Hepatocyte (in vitro differentiated cells): ENCODE results near the gene MBD3L4. TPM values are rescaled to one million over a fixed set of nuclear protein-coding genes. Genes with fewer than 3 reads are reported as not detected.

Source experiments
- DNase-seq: peaks from one replicate; pipeline ENCODE4 v3.0.0-alpha.2; 2016; ENCODE audit warnings: low spot score
- H2AFZ ChIP-seq: fragments of 200-600 bp; sonication (generic); 2 replicates; pipeline ENCODE4 v1.6.0; 2016; ENCODE audit warnings: antibody characterized with exemption, mild to moderate bottlenecking
- H3K27ac ChIP-seq: fragments of 200-600 bp; sonication (generic); 2 replicates; pipeline ENCODE4 v1.5.1; 2016; ENCODE audit warnings: mild to moderate bottlenecking
- H3K27me3 ChIP-seq: fragments of 200-600 bp; sonication (generic); 2 replicates; pipeline ENCODE4 v1.6.1; 2016
- H3K36me3 ChIP-seq: fragments of 200-600 bp; sonication (generic); replicated peaks from 2 replicates; pipeline ENCODE4 v1.5.1; 2016; ENCODE audit warnings: low read depth; ENCODE audit not compliant: insufficient read depth
- H3K4me1 ChIP-seq: fragments of 200-600 bp; sonication (generic); 2 replicates; pipeline ENCODE4 v1.5.1; 2016; ENCODE audit warnings: mild to moderate bottlenecking, moderate library complexity; ENCODE audit not compliant: insufficient read depth
- H3K4me2 ChIP-seq: fragments of 200-600 bp; sonication (generic); 2 replicates; pipeline ENCODE4 v1.6.0; 2016
- H3K4me3 ChIP-seq: fragments of 200-600 bp; sonication (generic); 2 replicates; pipeline ENCODE4 v1.5.1; 2016; ENCODE audit warnings: mild to moderate bottlenecking
- H3K79me2 ChIP-seq: fragments of 200-600 bp; sonication (generic); 2 replicates; pipeline ENCODE4 v1.6.0; 2017; ENCODE audit warnings: mild to moderate bottlenecking
- H3K9me2 ChIP-seq: fragments of 200-600 bp; sonication (generic); replicated peaks from 2 replicates; pipeline ENCODE4 v1.6.0; 2017; ENCODE audit warnings: mild to moderate bottlenecking; ENCODE audit not compliant: insufficient read depth
- H3K9me3 ChIP-seq: fragments of 200-600 bp; sonication (generic); 2 replicates; pipeline ENCODE4 v1.5.1; 2016; ENCODE audit warnings: low read depth, mild to moderate bottlenecking
- H4K20me1 ChIP-seq: fragments of 200-600 bp; sonication (generic); 2 replicates; pipeline ENCODE4 v1.6.0; 2016; ENCODE audit warnings: mild to moderate bottlenecking; ENCODE audit not compliant: insufficient read depth, poor library complexity, severe bottlenecking
- EZH2 ChIP-seq: fragments of 200-600 bp; sonication (generic); IDR thresholded peaks from 2 replicates; pipeline ENCODE4 v1.6.1; 2016; ENCODE audit warnings: antibody characterized with exemption, mild to moderate bottlenecking, borderline replicate concordance
- EZH2phosphoT487 ChIP-seq: fragments of 200-600 bp; sonication (generic); IDR thresholded peaks from one replicate; pipeline ENCODE4 v1.6.1; 2018; ENCODE audit warnings: antibody characterized with exemption, mild to moderate bottlenecking, low read depth, moderate library complexity; ENCODE audit not compliant: unreplicated experiment, severe bottlenecking
- WGBS: methylation state at CpG from one replicate; pipeline ENCODE4 v1.1.6; 2016; ENCODE audit warnings: low lambda C conversion rate; ENCODE audit errors: missing lambda C conversion rate; 5-methylcytosine and 5-hydroxymethylcytosine counted together
- polyA plus RNA-seq: library from polyadenylated mRNA; unstranded; fragments of >200 nt; fragmentation: Nextera tagmentation; extraction: Ambion mirVana; gene quantifications from 2 replicates; pipeline ENCODE4 v1.2.1, GENCODE V29; 2016
- total RNA-seq: library from RNA; depleted of rRNA; stranded (reverse); fragments of >200 nt; gene quantifications from 2 replicates; pipeline ENCODE4 v1.2.3, GENCODE V29; 2014
- TF ChIP-seq, protein P1 (sequence below): fragments of 200-600 bp; sonication (generic); IDR thresholded peaks from 2 replicates; pipeline ENCODE4 v1.5.1; 2016; ENCODE audit warnings: antibody characterized with exemption, mild to moderate bottlenecking; ENCODE audit not compliant: poor library complexity

The MBD3L4 gene
- total and polyA plus RNA-seq, 2 experiments from 2014 or later = not detected

DNA sequence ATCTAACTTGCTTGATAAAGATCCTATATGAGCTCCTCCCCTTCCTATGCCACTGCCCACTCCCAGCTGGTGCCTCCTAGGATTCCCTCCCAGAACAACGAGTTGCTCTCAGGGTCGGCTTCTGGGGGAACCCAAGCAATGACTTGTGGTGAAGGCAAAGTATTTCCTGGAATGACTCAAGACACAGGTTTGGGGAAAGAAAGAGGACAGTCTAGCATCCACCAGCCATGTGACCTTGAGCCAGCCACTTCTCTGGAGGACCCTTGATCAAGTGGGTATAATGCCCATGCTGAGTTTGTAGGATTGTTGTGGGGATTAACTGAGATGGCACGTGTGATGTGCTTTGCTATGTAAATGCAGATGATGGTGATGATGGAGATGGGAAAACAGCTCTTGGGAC lies 51.7 kb downstream of the MBD3L4 start:
- Histone ChIP-seq H4K20me1 (no peaks in the 10 kb centered on the region), H3K4me3 (no peak overlapping the region), H3K9me3 (no peaks in the 10 kb centered on the region), H3K9me2 (no peaks in the 10 kb centered on the region), H3K79me2 (no peaks in the 10 kb centered on the region), H3K27ac (no peak overlapping the region), H3K36me3 (no peaks in the 10 kb centered on the region), H3K4me2 (no peak overlapping the region), H3K27me3 (no peaks in the 10 kb centered on the region), H3K4me1 (no peaks in the 10 kb centered on the region), H2AFZ (no peak overlapping the region)
- WGBS = 56% methylated on average over 3 of the region's 3 CpGs
- DNase-seq = no peak
- no peak for TF ChIP-seq EZH2
- TF ChIP-seq, protein P1, sequence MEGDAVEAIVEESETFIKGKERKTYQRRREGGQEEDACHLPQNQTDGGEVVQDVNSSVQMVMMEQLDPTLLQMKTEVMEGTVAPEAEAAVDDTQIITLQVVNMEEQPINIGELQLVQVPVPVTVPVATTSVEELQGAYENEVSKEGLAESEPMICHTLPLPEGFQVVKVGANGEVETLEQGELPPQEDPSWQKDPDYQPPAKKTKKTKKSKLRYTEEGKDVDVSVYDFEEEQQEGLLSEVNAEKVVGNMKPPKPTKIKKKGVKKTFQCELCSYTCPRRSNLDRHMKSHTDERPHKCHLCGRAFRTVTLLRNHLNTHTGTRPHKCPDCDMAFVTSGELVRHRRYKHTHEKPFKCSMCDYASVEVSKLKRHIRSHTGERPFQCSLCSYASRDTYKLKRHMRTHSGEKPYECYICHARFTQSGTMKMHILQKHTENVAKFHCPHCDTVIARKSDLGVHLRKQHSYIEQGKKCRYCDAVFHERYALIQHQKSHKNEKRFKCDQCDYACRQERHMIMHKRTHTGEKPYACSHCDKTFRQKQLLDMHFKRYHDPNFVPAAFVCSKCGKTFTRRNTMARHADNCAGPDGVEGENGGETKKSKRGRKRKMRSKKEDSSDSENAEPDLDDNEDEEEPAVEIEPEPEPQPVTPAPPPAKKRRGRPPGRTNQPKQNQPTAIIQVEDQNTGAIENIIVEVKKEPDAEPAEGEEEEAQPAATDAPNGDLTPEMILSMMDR = no peak
- TF ChIP-seq EZH2phosphoT487 = no peak

DNA sequence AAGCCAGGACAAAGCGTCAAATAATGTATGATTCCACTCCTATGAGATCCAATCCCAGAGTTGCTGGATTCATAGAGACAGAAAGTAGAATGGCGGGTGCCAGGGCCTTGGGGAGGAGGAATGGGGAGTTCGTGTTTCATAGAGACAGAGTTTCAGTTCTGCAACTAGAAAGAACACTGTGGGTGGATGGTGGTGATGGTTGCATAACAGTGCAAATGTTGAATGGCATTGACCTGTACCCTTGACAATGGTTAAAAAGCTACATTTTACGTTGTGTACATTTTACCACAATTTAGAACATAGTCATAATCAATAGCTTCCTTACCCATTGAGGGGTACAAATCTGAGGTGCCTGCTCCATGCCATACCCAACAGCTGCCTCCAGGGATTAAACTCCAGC lies 52.1 kb downstream of the MBD3L4 start:
- Histone ChIP-seq H3K27me3 (no peaks in the 10 kb centered on the region), H3K27ac (no peak overlapping the region), H3K4me2 (no peak overlapping the region), H3K79me2 (no peaks in the 10 kb centered on the region), H3K4me3 (no peak overlapping the region), H3K9me3 (no peaks in the 10 kb centered on the region), H3K4me1 (no peaks in the 10 kb centered on the region), H4K20me1 (no peaks in the 10 kb centered on the region), H3K36me3 (no peaks in the 10 kb centered on the region), H3K9me2 (no peaks in the 10 kb centered on the region), H2AFZ (no peak overlapping the region)
- TF ChIP-seq, protein P1 = no peak
- no peak for TF ChIP-seq EZH2phosphoT487
- TF ChIP-seq EZH2 = no peak
- 37% methylated on average over 4 of the region's 4 CpGs for WGBS
- DNase-seq = no peak

Other genes starting within 250 kb of the MBD3L4 start
- gene ADGRE1, start 152.6 kb downstream of the MBD3L4 start, total RNA-seq = not detected in 2 replicates
- gene ADGRE1, start 152.6 kb downstream of the MBD3L4 start, polyA plus RNA-seq = not detected in 2 replicates
- gene MBD3L2B, start 18.7 kb downstream of the MBD3L4 start, total RNA-seq = not detected in 2 replicates
- gene MBD3L2B, start 18.7 kb downstream of the MBD3L4 start, polyA plus RNA-seq = not detected in 2 replicates
- gene MBD3L5, start 9.6 kb downstream of the MBD3L4 start, total RNA-seq = not detected in 2 replicates
- gene MBD3L5, start 9.6 kb downstream of the MBD3L4 start, polyA plus RNA-seq = not detected in 2 replicates
- gene MBD3L2, start 9.1 kb upstream of the MBD3L4 start, total RNA-seq = not detected in 2 replicates
- not detected in 2 replicates for gene MBD3L2, start 9.1 kb upstream of the MBD3L4 start, polyA plus RNA-seq
- not detected in 2 replicates for gene MBD3L3, start 18.5 kb upstream of the MBD3L4 start, total RNA-seq
- gene MBD3L3, start 18.5 kb upstream of the MBD3L4 start, polyA plus RNA-seq = not detected in 2 replicates
- 8.3 and 9.5 TPM in 2 replicates for gene ZNF557, start 29.5 kb upstream of the MBD3L4 start, total RNA-seq
- 3.4 and 3.5 TPM in 2 replicates for gene ZNF557, start 29.5 kb upstream of the MBD3L4 start, polyA plus RNA-seq